Dendritic cell treated with granulocyte-macrophage colony-stimulating factor and Interleukin-4, amounts not matched to agents 40 ng/mL and 50 ng/mL, for 4 days (primary cell): Measurements from ENCODE around the gene COX7A1.

Experiments
- H3K27ac Mint-ChIP-seq: one replicate; pipeline ENCODE4 v1.8.0; 2022; ENCODE audit warnings: mild to moderate bottlenecking, mixed read lengths
- H3K27me3 Mint-ChIP-seq: one replicate; pipeline ENCODE4 v1.8.0; 2022; ENCODE audit warnings: mild to moderate bottlenecking, mixed read lengths
- H3K36me3 Mint-ChIP-seq: one replicate; pipeline ENCODE4 v1.8.0; 2022; ENCODE audit warnings: low read depth, mixed read lengths
- H3K4me1 Mint-ChIP-seq: one replicate; pipeline ENCODE4 v1.8.0; 2022; ENCODE audit warnings: low read depth, mixed read lengths
- H3K4me3 Mint-ChIP-seq: one replicate; pipeline ENCODE4 v1.8.0; 2022; ENCODE audit warnings: mild to moderate bottlenecking, moderate library complexity, mixed read lengths
- H3K9me3 Mint-ChIP-seq: one replicate; pipeline ENCODE4 v1.8.0; 2022; ENCODE audit warnings: mixed read lengths
- intact Hi-C: fragments of 100-400 bp; cut with micrococcal nuclease; formaldehyde crosslinking; loops from one replicate; pipeline ENCODE4 v1.15.0; 2022

Gene COX7A1

GRCh38 chr19:36152019-36152351, 262 bp downstream of the COX7A1 start:
- Mint-ChIP-seq H3K27ac (no peak overlapping the region), H3K4me3 (no peak overlapping the region), H3K27me3 (no peaks in the 10 kb centered on the region), H3K36me3 (peaks cover 57% of the 10 kb centered on the region), H3K4me1 (peaks cover 30% of the 10 kb centered on the region), H3K9me3 (no peaks in the 10 kb centered on the region)
- intact Hi-C loops = no loop called here

- no peak overlapping the region for H3K27ac Mint-ChIP-seq
- H3K4me3 Mint-ChIP-seq = no peak overlapping the region
- intact Hi-C loops = no loop called here
- H3K27me3 Mint-ChIP-seq = no peaks in the 10 kb centered on the region
- peaks cover 63% of the 10 kb centered on the region for H3K36me3 Mint-ChIP-seq
- peaks cover 33% of the 10 kb centered on the region for H3K4me1 Mint-ChIP-seq
- H3K9me3 Mint-ChIP-seq = no peaks in the 10 kb centered on the region
These were observed 866 bp downstream of the COX7A1 start for GRCh38 chr19:36151144-36152018.

- intact Hi-C loops = no loop called here
- Mint-ChIP-seq H3K9me3 (no peaks in the 10 kb centered on the region), H3K27me3 (no peaks in the 10 kb centered on the region), H3K4me1 (peaks cover 36% of the 10 kb centered on the region), H3K27ac (no peak overlapping the region), H3K36me3 (peaks cover 68% of the 10 kb centered on the region), H3K4me3 (no peak overlapping the region)
These were observed 1.7 kb downstream of the COX7A1 start for GRCh38 chr19:36150586-36150985.

GRCh38 chr19:36149673-36150406, 2.4 kb downstream of the COX7A1 start:
- Mint-ChIP-seq H3K4me3 (no peak overlapping the region), H3K9me3 (no peaks in the 10 kb centered on the region), H3K27ac (no peak overlapping the region), H3K36me3 (peaks cover 72% of the 10 kb centered on the region), H3K4me1 (peaks cover 36% of the 10 kb centered on the region), H3K27me3 (no peaks in the 10 kb centered on the region)
- intact Hi-C loops = loop anchor here (10.0 kb wide), 1 partner anchor 65 kb away; the partner anchor contains the start of genes ZNF146 and ZNF565

GRCh38 chr19:36144624-36145023, 7.6 kb downstream of the COX7A1 start:
- H3K36me3 Mint-ChIP-seq = peaks cover 94% of the 10 kb centered on the region
- H3K4me1 Mint-ChIP-seq = peaks cover 38% of the 10 kb centered on the region
- H3K27ac Mint-ChIP-seq = no peak overlapping the region
- no peak overlapping the region for H3K4me3 Mint-ChIP-seq
- intact Hi-C loops = loop anchor here (10.0 kb wide), 1 partner anchor 70 kb away; the partner anchor contains the start of genes ZNF146 and ZNF565
- no peaks in the 10 kb centered on the region for H3K27me3 Mint-ChIP-seq
- H3K9me3 Mint-ChIP-seq = no peaks in the 10 kb centered on the region

GRCh38 chr19:36142496-36142895, 9.8 kb downstream of the COX7A1 start:
- intact Hi-C loops = loop anchor here (10.0 kb wide), 1 partner anchor 72 kb away; the partner anchor contains the start of genes ZNF146 and ZNF565
- no peak overlapping the region for H3K4me3 Mint-ChIP-seq

GRCh38 chr19:36142046-36142445, 10.2 kb downstream of the COX7A1 start:
- peaks cover 72% of the 10 kb centered on the region for H3K36me3 Mint-ChIP-seq
- intact Hi-C loops = loop anchor here (10.0 kb wide), 1 partner anchor 73 kb away; the partner anchor contains the start of genes ZNF146 and ZNF565
- peak overlapping the region; percentile 94 for H3K27ac Mint-ChIP-seq
- no peak overlapping the region for H3K4me3 Mint-ChIP-seq
- no peaks in the 10 kb centered on the region for H3K9me3 Mint-ChIP-seq
- no peaks in the 10 kb centered on the region for H3K27me3 Mint-ChIP-seq
- peaks cover 32% of the 10 kb centered on the region for H3K4me1 Mint-ChIP-seq

More at GRCh38 chr19:36142496-36142895, 9.8 kb downstream of the COX7A1 start:
- peaks cover 76% of the 10 kb centered on the region for H3K36me3 Mint-ChIP-seq
- H3K27ac Mint-ChIP-seq = peak overlapping the region; percentile 52
- no peaks in the 10 kb centered on the region for H3K27me3 Mint-ChIP-seq
- H3K9me3 Mint-ChIP-seq = no peaks in the 10 kb centered on the region
- peaks cover 27% of the 10 kb centered on the region for H3K4me1 Mint-ChIP-seq

- H3K27ac Mint-ChIP-seq = peak overlapping the region; percentile 94
- H3K9me3 Mint-ChIP-seq = no peaks in the 10 kb centered on the region
- H3K4me3 Mint-ChIP-seq = peak overlapping the region; percentile 98
- intact Hi-C loops = loop anchor here (10.0 kb wide), 1 partner anchor 74 kb away; the partner anchor contains the start of genes ZNF146 and ZNF565
- no peaks in the 10 kb centered on the region for H3K27me3 Mint-ChIP-seq
- peaks cover 64% of the 10 kb centered on the region for H3K36me3 Mint-ChIP-seq
- peaks cover 36% of the 10 kb centered on the region for H3K4me1 Mint-ChIP-seq
These were observed 11.0 kb downstream of the COX7A1 start for GRCh38 chr19:36141039-36141927.

GRCh38 chr19:36140304-36141038, 11.8 kb downstream of the COX7A1 start:
- peak overlapping the region; percentile 98 for H3K4me3 Mint-ChIP-seq
- intact Hi-C loops = loop anchor here (10.0 kb wide), 1 partner anchor 74 kb away; the partner anchor contains the start of genes ZNF146 and ZNF565
- H3K4me1 Mint-ChIP-seq = peaks cover 34% of the 10 kb centered on the region

GRCh38 chr19:36139473-36140303, 12.6 kb downstream of the COX7A1 start, which contains the start of gene CAPNS1:
Gene CAPNS1 (plus strand): TSS chr19:36140066. CDS start chr19:36141012, 946 bp downstream.
- no peaks in the 10 kb centered on the region for H3K9me3 Mint-ChIP-seq
- H3K36me3 Mint-ChIP-seq = peaks cover 48% of the 10 kb centered on the region
- peak within 1 kb of the TSS; percentile 98 for H3K4me3 Mint-ChIP-seq
- intact Hi-C loops = loop anchor here (1.0 to 10.0 kb wide), 2 partner anchors 11 to 75 kb away; partner anchors contain the start of genes ZNF146 and ZNF565
- H3K27me3 Mint-ChIP-seq = peaks cover 6% of the 10 kb centered on the region
- H3K4me1 Mint-ChIP-seq = peaks cover 39% of the 10 kb centered on the region
- H3K27ac Mint-ChIP-seq = peak within 1 kb of the TSS; percentile 94

More at GRCh38 chr19:36140304-36141038, 11.8 kb downstream of the COX7A1 start:
- H3K27ac Mint-ChIP-seq = peak overlapping the region; percentile 94
- no peaks in the 10 kb centered on the region for H3K9me3 Mint-ChIP-seq
- peaks cover 2% of the 10 kb centered on the region for H3K27me3 Mint-ChIP-seq
- peaks cover 56% of the 10 kb centered on the region for H3K36me3 Mint-ChIP-seq

GRCh38 chr19:36139120-36139472, 13.2 kb downstream of the COX7A1 start:
- Mint-ChIP-seq H3K4me1 (peaks cover 39% of the 10 kb centered on the region), H3K27ac (peak overlapping the region; percentile 94), H3K36me3 (peaks cover 42% of the 10 kb centered on the region), H3K27me3 (peaks cover 6% of the 10 kb centered on the region), H3K9me3 (no peaks in the 10 kb centered on the region), H3K4me3 (peak overlapping the region; percentile 98)
- intact Hi-C loops = loop anchor here (1.0 kb wide), 1 partner anchor 11 kb away; no protein-coding TSS in a partner anchor
